Measurements from ENCODE around the gene DNAH12.

DNAH12 gene

GRCh38 chr3:57544181-57545125 is at the start of gene DNAH12:
Gene DNAH12 (minus strand): TSS chr3:57544344. CDS start chr3:57542870, 1,474 bp downstream.
- Histone ChIP-seq H3K9ac (no peak within 1 kb of the TSS), H3K27ac (no peak within 1 kb of the TSS), H2AFZ (ENCODE audit: low read depth) (no peak within 1 kb of the TSS), H3K79me2 (ENCODE audit: insufficient read depth, low read depth) (no peaks in the 10 kb centered on the region), H3K4me1 (ENCODE audit: low read depth, poor library complexity, severe bottlenecking) (no peaks in the 10 kb centered on the region), H4K20me1 (ENCODE audit: insufficient read depth) (no peaks in the 10 kb centered on the region), H3K4me3 (IDR thresholded peaks at IDR 0.05; ENCODE audit: insufficient read depth, low read depth, low read length) (no peak within 1 kb of the TSS), H3K27me3 (ENCODE audit: insufficient read depth, low read depth) (no peaks in the 10 kb centered on the region), H3K36me3 (ENCODE audit: insufficient read depth) (no peaks in the 10 kb centered on the region), H3K4me2 (no peak within 1 kb of the TSS)
- TF ChIP-seq CTCF (conservative IDR thresholded peaks at IDR 0.05; ENCODE audit: low read depth, low read length): no peak

- H3K79me2 ChIP-seq (ENCODE audit: insufficient read depth, low read depth): peaks cover 93% of the 10 kb centered on the region
- H2AFZ ChIP-seq (ENCODE audit: low read depth): no peak overlapping the region
- H3K27me3 ChIP-seq (ENCODE audit: insufficient read depth, low read depth): no peaks in the 10 kb centered on the region
- TF ChIP-seq CTCF (conservative IDR thresholded peaks at IDR 0.05; ENCODE audit: low read depth, low read length): no peak
- H3K27ac ChIP-seq: no peak overlapping the region
- no peaks in the 10 kb centered on the region for H4K20me1 ChIP-seq (ENCODE audit: insufficient read depth)
- no peak overlapping the region for H3K9ac ChIP-seq
- peaks cover 12% of the 10 kb centered on the region for H3K4me1 ChIP-seq (ENCODE audit: low read depth, poor library complexity, severe bottlenecking)
- no peak overlapping the region for H3K4me3 ChIP-seq (IDR thresholded peaks at IDR 0.05; ENCODE audit: insufficient read depth, low read depth, low read length)
- H3K4me2 ChIP-seq: no peak overlapping the region
- H3K36me3 ChIP-seq (ENCODE audit: insufficient read depth): no peaks in the 10 kb centered on the region; the same call in 1 of the 2 replicates
Observed at GRCh38 chr3:57592306-57592705, 48.2 kb upstream of the DNAH12 start.

- no peak overlapping the region for H3K9ac ChIP-seq
- H3K79me2 ChIP-seq (ENCODE audit: insufficient read depth, low read depth): peaks cover 68% of the 10 kb centered on the region
- H4K20me1 ChIP-seq (ENCODE audit: insufficient read depth): no peaks in the 10 kb centered on the region
- no peak overlapping the region for H3K27ac ChIP-seq
- TF ChIP-seq CTCF (conservative IDR thresholded peaks at IDR 0.05; ENCODE audit: low read depth, low read length): no peak
- no peak overlapping the region for H3K4me3 ChIP-seq (IDR thresholded peaks at IDR 0.05; ENCODE audit: insufficient read depth, low read depth, low read length)
- no peak overlapping the region for H2AFZ ChIP-seq (ENCODE audit: low read depth)
- no peaks in the 10 kb centered on the region for H3K27me3 ChIP-seq (ENCODE audit: insufficient read depth, low read depth)
- H3K4me2 ChIP-seq: no peak overlapping the region
- H3K36me3 ChIP-seq (ENCODE audit: insufficient read depth): no peaks in the 10 kb centered on the region
- H3K4me1 ChIP-seq (ENCODE audit: low read depth, poor library complexity, severe bottlenecking): peaks cover 10% of the 10 kb centered on the region
Observed at GRCh38 chr3:57587905-57588304, 43.8 kb upstream of the DNAH12 start.

- no peaks in the 10 kb centered on the region for H4K20me1 ChIP-seq (ENCODE audit: insufficient read depth)
- no peak overlapping the region for H3K9ac ChIP-seq
- H2AFZ ChIP-seq (ENCODE audit: low read depth): no peak overlapping the region
- H3K79me2 ChIP-seq (ENCODE audit: insufficient read depth, low read depth): peaks cover 58% of the 10 kb centered on the region
- H3K4me1 ChIP-seq (ENCODE audit: low read depth, poor library complexity, severe bottlenecking): peaks cover 17% of the 10 kb centered on the region
- no peak for TF ChIP-seq CTCF (conservative IDR thresholded peaks at IDR 0.05; ENCODE audit: low read depth, low read length)
- H3K27ac ChIP-seq: no peak overlapping the region
- no peak overlapping the region for H3K4me3 ChIP-seq (IDR thresholded peaks at IDR 0.05; ENCODE audit: insufficient read depth, low read depth, low read length)
- no peak overlapping the region for H3K4me2 ChIP-seq
- no peaks in the 10 kb centered on the region for H3K36me3 ChIP-seq (ENCODE audit: insufficient read depth)
- H3K27me3 ChIP-seq (ENCODE audit: insufficient read depth, low read depth): no peaks in the 10 kb centered on the region
Observed at GRCh38 chr3:57586778-57587177, 42.6 kb upstream of the DNAH12 start.
